Sigmoid colon (tissue), 7 donors: ENCODE data around the gene ZNF274. TPM values are rescaled to one million over a fixed set of nuclear protein-coding genes. Genes with fewer than 3 reads are reported as not detected.

Source experiments
- DNase-seq: peaks from one replicate; pipeline ENCODE4 v3.0.0-alpha.2; 2019
- H3K27ac ChIP-seq, 4 donors: fragments of 200-600 bp; sonication (generic); one replicate each; pipeline ENCODE4 v1.5.1; 2016 to 2019; ENCODE audit warnings: mild to moderate bottlenecking in 1 of 4
- H3K27me3 ChIP-seq, 3 donors: fragments of 200-600 bp; sonication (generic); one replicate each; pipeline ENCODE4 v1.5.1; 2019; ENCODE audit warnings: mild to moderate bottlenecking in 1 of 3
- H3K36me3 ChIP-seq, 4 donors: fragments of 200-600 bp; sonication (generic); one replicate each; pipeline ENCODE4 v1.5.1; 2016 to 2019
- H3K4me1 ChIP-seq, 4 donors: fragments of 200-600 bp; sonication (generic); one replicate each; pipeline ENCODE4 v1.5.1; 2017 to 2019
- H3K4me3 ChIP-seq, 4 donors: fragments of 200-600 bp; sonication (generic); one replicate each; pipeline ENCODE4 v1.5.1; 2017 to 2019; ENCODE audit warnings: mild to moderate bottlenecking in 2 of 4, moderate library complexity in 1 of 4
- H3K9me3 ChIP-seq, 4 donors: fragments of 200-600 bp in 3 of 4; sonication (generic) in 3 of 4; one replicate each; pipeline versions ENCODE4 v1.5.1 to v1.6.1; 2013 to 2019
- CTCF ChIP-seq, 4 experiments: fragments of 450-650 bp in 3 of 4; fragments of 200-600 bp in 1 of 4; IDR thresholded peaks; one replicate each; pipeline ENCODE4 v1.5.1; 2016 to 2019; ENCODE audit warnings: antibody characterized with exemption in 4 of 4, mild to moderate bottlenecking in 3 of 4, moderate library complexity in 2 of 4
- EP300 ChIP-seq, 4 donors: sonication (generic); formaldehyde crosslinking; IDR thresholded peaks; one replicate each; pipeline ENCODE4 v1.6.1; 2017; ENCODE audit warnings: antibody characterized with exemption in 4 of 4
- POLR2A ChIP-seq, 2 donors: fragments of 450-650 bp; IDR thresholded peaks; one replicate each; pipeline ENCODE4 v1.6.1; 2016; ENCODE audit warnings: antibody characterized with exemption in 2 of 2, mild to moderate bottlenecking in 2 of 2, moderate library complexity in 2 of 2
- POLR2AphosphoS5 ChIP-seq, 4 donors: sonication (generic); formaldehyde crosslinking; IDR thresholded peaks; one replicate each; pipeline ENCODE4 v1.6.1; 2017; ENCODE audit warnings: antibody characterized with exemption in 4 of 4
- WGBS, 2 donors: extraction: QIAGEN DNeasy Blood & Tissue Kit; methylation state at CpG; one replicate each; pipeline ENCODE4 v1.1.7; 2013; 5-methylcytosine and 5-hydroxymethylcytosine counted together
- intact Hi-C: fragments of 100-400 bp; cut with DNase I; formaldehyde crosslinking; loops from one replicate; pipeline ENCODE4 v1.15.1; 2023
- polyA plus RNA-seq, 3 donors: library from polyadenylated mRNA; stranded (reverse); fragments of 200-250 nt; gene quantifications; one replicate each; pipeline ENCODE4 v1.2.3, GENCODE V29; 2013
- total RNA-seq, 4 donors: library from RNA; depleted of rRNA; stranded (reverse); fragments of >200 nt; gene quantifications; one replicate each; pipeline ENCODE4 v1.1.0, GENCODE V29; 2016
- donor health status: healthy with polysubstance abuse.
- donor health status: Bipolar disorder and iron deficiency.
- donor health status: healthy.

Gene ZNF274
- total and polyA plus RNA-seq, 7 donors, result 7.8 to 26.7 (median 19.6) TPM

- intact Hi-C loops, result no loop called here
- H3K4me1 ChIP-seq, result no peaks in the 10 kb centered on the region
- DNase-seq, result no peak
- H3K4me3 ChIP-seq, result no peak overlapping the region
- peaks cover 27 to 76% (median 73%) of the 10 kb centered on the region in 4 donors for H3K9me3 ChIP-seq
- 89 to 94% methylated on average over 1 of the region's 1 CpG for WGBS, 2 donors
- H3K27ac ChIP-seq, result no peak overlapping the region
- H3K27me3 ChIP-seq, result no peaks in the 10 kb centered on the region
- no peaks in the 10 kb centered on the region for H3K36me3 ChIP-seq
- TF ChIP-seq EP300 (IDR thresholded peaks at IDR 0.05) (no peak), POLR2A (IDR thresholded peaks at IDR 0.05) (no peak), POLR2AphosphoS5 (IDR thresholded peaks at IDR 0.05) (no peak), CTCF (IDR thresholded peaks at IDR 0.05) (no peak)
Observed at GRCh38 chr19:58166268-58166667, 16.6 kb upstream of the ZNF274 start.

- Histone ChIP-seq H3K4me3 (no peak overlapping the region), H3K9me3 (peaks cover 22 to 76% (median 71%) of the 10 kb centered on the region in 4 donors), H3K27ac (no peak overlapping the region), H3K36me3 (no peaks in the 10 kb centered on the region), H3K27me3 (no peaks in the 10 kb centered on the region), H3K4me1 (no peaks in the 10 kb centered on the region)
- intact Hi-C loops, result no loop called here
- no peak for TF ChIP-seq POLR2A (IDR thresholded peaks at IDR 0.05)
- no peak for DNase-seq
- 63 to 69% methylated on average over 4 of the region's 4 CpGs for WGBS, 2 donors
Observed at GRCh38 chr19:58166708-58167280, 16.1 kb upstream of the ZNF274 start.

- H3K9me3 ChIP-seq, result peaks cover 18 to 82% (median 70%) of the 10 kb centered on the region in 4 donors
- H3K4me1 ChIP-seq, result no peaks in the 10 kb centered on the region
- H3K27ac ChIP-seq, result no peak overlapping the region
- no peak overlapping the region for H3K4me3 ChIP-seq
- H3K36me3 ChIP-seq, result no peaks in the 10 kb centered on the region
- intact Hi-C loops, result no loop called here
- WGBS, 2 donors, result 32 to 69% methylated on average over 1 of the region's 1 CpG
- H3K27me3 ChIP-seq, result no peaks in the 10 kb centered on the region
- DNase-seq, result no peak
- TF ChIP-seq EP300 (IDR thresholded peaks at IDR 0.05) (no peak), CTCF (IDR thresholded peaks at IDR 0.05) (no peak), POLR2A (IDR thresholded peaks at IDR 0.05) (no peak), POLR2AphosphoS5 (IDR thresholded peaks at IDR 0.05) (no peak)
Observed at GRCh38 chr19:58170860-58171259, 12.0 kb upstream of the ZNF274 start.

- peak overlapping the region; percentile 91 to 97 (median 94) for H3K27ac ChIP-seq
- TF ChIP-seq EP300 (IDR thresholded peaks at IDR 0.05) (no peak), CTCF (IDR thresholded peaks at IDR 0.05) (peak in 2 of 4 experiments; percentile 28 to 35), POLR2A (IDR thresholded peaks at IDR 0.05) (no peak)
- no peak for DNase-seq
- peaks cover 35 to 83% (median 60%) of the 10 kb centered on the region in 4 donors for H3K9me3 ChIP-seq
- H3K27me3 ChIP-seq, result no peaks in the 10 kb centered on the region
- peaks cover 16 to 68% (median 23%) of the 10 kb centered on the region in 4 donors for H3K36me3 ChIP-seq
- peaks cover 0 to 9% (median 0%) of the 10 kb centered on the region in 4 donors for H3K4me1 ChIP-seq
- intact Hi-C loops, result loop anchor here (5.0 kb wide), 3 partner anchors 95 to 145 kb away; partner anchors contain the start of genes ZNF8 and ZSCAN22
- 47 to 53% methylated on average over 4 of the region's 4 CpGs for WGBS, 2 donors
- H3K4me3 ChIP-seq, result peak overlapping the region; percentile 62 to 77 (median 68)
Observed at GRCh38 chr19:58181902-58182576, 822 bp upstream of the ZNF274 start.

- DNase-seq, result no peak
- WGBS, 2 donors, result 4 to 7% methylated on average over 17 of the region's 17 CpGs
- H3K4me3 ChIP-seq, result peak overlapping the region; percentile 62 to 77 (median 68)
- peaks cover 37 to 84% (median 62%) of the 10 kb centered on the region in 4 donors for H3K9me3 ChIP-seq
- peaks cover 0 to 9% (median 0%) of the 10 kb centered on the region in 4 donors for H3K4me1 ChIP-seq
- peaks cover 21 to 71% (median 28%) of the 10 kb centered on the region in 4 donors for H3K36me3 ChIP-seq
- TF ChIP-seq POLR2A (IDR thresholded peaks at IDR 0.05), result no peak
- peak overlapping the region; percentile 91 to 97 (median 94) for H3K27ac ChIP-seq
- H3K27me3 ChIP-seq, result no peaks in the 10 kb centered on the region
- intact Hi-C loops, result loop anchor here (5.0 kb wide), 3 partner anchors 95 to 145 kb away; partner anchors contain the start of genes ZNF8 and ZSCAN22
Observed at GRCh38 chr19:58182577-58182988, 278 bp upstream of the ZNF274 start.
